Muscle layer of duodenum (tissue), 2 donors: ENCODE results near the gene BPGM.

Source experiments
- H3K27ac ChIP-seq: one replicate; pipeline ENCODE4 v1.7.0; 2013; ENCODE audit warnings: mild to moderate bottlenecking, low read length
- H3K27me3 ChIP-seq: one replicate; pipeline ENCODE4 v1.7.0; 2013; ENCODE audit warnings: low read depth, mild to moderate bottlenecking, control low read depth, low read length
- H3K36me3 ChIP-seq, 2 donors: one replicate each; pipeline ENCODE4 v1.7.0; 2013; ENCODE audit warnings: low read length in 2 of 2, control low read depth in 1 of 2, mild to moderate bottlenecking in 1 of 2; ENCODE audit not compliant: insufficient read depth in 2 of 2, control insufficient read depth in 1 of 2
- H3K4me1 ChIP-seq, 2 donors: one replicate each; pipeline ENCODE4 v1.7.0; 2013; ENCODE audit warnings: low read length in 2 of 2, mild to moderate bottlenecking in 2 of 2, control low read depth in 1 of 2, moderate library complexity in 1 of 2; ENCODE audit not compliant: insufficient read depth in 2 of 2, control insufficient read depth in 1 of 2
- H3K4me3 ChIP-seq, 2 donors: one replicate each; pipeline ENCODE4 v1.7.0; 2013; ENCODE audit warnings: low read length in 2 of 2, low read depth in 1 of 2, mild to moderate bottlenecking in 1 of 2
- H3K9me3 ChIP-seq, 2 donors: one replicate each; pipeline ENCODE4 v1.7.0; 2013; ENCODE audit warnings: low read length in 2 of 2, control low read depth in 1 of 2, mild to moderate bottlenecking in 1 of 2; ENCODE audit not compliant: control insufficient read depth in 1 of 2
- donor health status: healthy.

BPGM gene

GRCh38 chr7:134690614-134691504, 44.2 kb downstream of the BPGM start:
- Histone ChIP-seq H3K36me3 (peaks cover 0 to 4% of the 10 kb centered on the region in 2 donors), H3K4me3 (no peak overlapping the region), H3K9me3 (no peaks in the 10 kb centered on the region), H3K27me3 (no peaks in the 10 kb centered on the region), H3K4me1 (peaks cover 0 to 29% of the 10 kb centered on the region in 2 donors), H3K27ac (peak overlapping the region; percentile 70)

- Histone ChIP-seq H3K27ac (peak overlapping the region; percentile 70), H3K4me1 (peaks cover 0 to 26% of the 10 kb centered on the region in 2 donors)
These were observed 45.1 kb downstream of the BPGM start for GRCh38 chr7:134691546-134692343.

GRCh38 chr7:134692344-134692705, 45.7 kb downstream of the BPGM start:
- peaks cover 0 to 20% of the 10 kb centered on the region in 2 donors for H3K4me1 ChIP-seq
- H3K36me3 ChIP-seq = peaks cover 0 to 4% of the 10 kb centered on the region in 2 donors
- no peak overlapping the region for H3K27ac ChIP-seq
- H3K27me3 ChIP-seq = no peaks in the 10 kb centered on the region
- H3K9me3 ChIP-seq = no peaks in the 10 kb centered on the region
- no peak overlapping the region for H3K4me3 ChIP-seq

More at GRCh38 chr7:134691546-134692343, 45.1 kb downstream of the BPGM start:
- H3K4me3 ChIP-seq = no peak overlapping the region
- H3K9me3 ChIP-seq = no peaks in the 10 kb centered on the region
- no peaks in the 10 kb centered on the region for H3K27me3 ChIP-seq
- peaks cover 0 to 4% of the 10 kb centered on the region in 2 donors for H3K36me3 ChIP-seq

DNA sequence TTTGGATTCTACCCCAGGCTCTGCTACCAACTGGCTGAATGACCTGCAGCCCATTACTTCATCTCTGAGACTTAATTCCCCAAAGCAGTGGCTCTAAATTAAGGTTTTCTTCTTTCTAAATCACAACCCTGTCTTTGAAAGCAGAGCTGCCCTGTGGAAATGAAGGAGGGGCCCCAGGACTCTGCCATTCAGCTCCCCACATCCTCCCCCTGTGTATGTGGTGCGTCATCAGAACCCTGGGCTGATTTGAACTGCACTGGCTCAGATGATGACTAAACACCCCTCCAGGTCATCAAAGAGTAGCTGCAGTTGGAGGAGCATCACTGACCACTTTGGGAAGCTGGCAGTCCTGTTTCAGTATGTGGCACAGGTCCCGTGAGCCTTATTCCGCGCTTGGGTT, 46.6 kb downstream of the BPGM start:
- H3K4me1 ChIP-seq = peaks cover 0 to 16% of the 10 kb centered on the region in 2 donors
- H3K36me3 ChIP-seq = peaks cover 0 to 4% of the 10 kb centered on the region in 2 donors
- no peaks in the 10 kb centered on the region for H3K9me3 ChIP-seq
- no peak overlapping the region for H3K4me3 ChIP-seq
- no peaks in the 10 kb centered on the region for H3K27me3 ChIP-seq
- H3K27ac ChIP-seq = no peak overlapping the region

GRCh38 chr7:134694299-134694698, 47.6 kb downstream of the BPGM start:
- Histone ChIP-seq H3K9me3 (no peaks in the 10 kb centered on the region), H3K36me3 (peaks cover 0 to 4% of the 10 kb centered on the region in 2 donors), H3K4me3 (no peak overlapping the region), H3K27me3 (no peaks in the 10 kb centered on the region), H3K27ac (no peak overlapping the region), H3K4me1 (peaks cover 0 to 13% of the 10 kb centered on the region in 2 donors)

GRCh38 chr7:134694767-134695166, 48.1 kb downstream of the BPGM start:
- Histone ChIP-seq H3K36me3 (peaks cover 0 to 4% of the 10 kb centered on the region in 2 donors), H3K9me3 (no peaks in the 10 kb centered on the region), H3K4me1 (peaks cover 0 to 10% of the 10 kb centered on the region in 2 donors), H3K4me3 (no peak overlapping the region), H3K27ac (no peak overlapping the region), H3K27me3 (no peaks in the 10 kb centered on the region)

DNA sequence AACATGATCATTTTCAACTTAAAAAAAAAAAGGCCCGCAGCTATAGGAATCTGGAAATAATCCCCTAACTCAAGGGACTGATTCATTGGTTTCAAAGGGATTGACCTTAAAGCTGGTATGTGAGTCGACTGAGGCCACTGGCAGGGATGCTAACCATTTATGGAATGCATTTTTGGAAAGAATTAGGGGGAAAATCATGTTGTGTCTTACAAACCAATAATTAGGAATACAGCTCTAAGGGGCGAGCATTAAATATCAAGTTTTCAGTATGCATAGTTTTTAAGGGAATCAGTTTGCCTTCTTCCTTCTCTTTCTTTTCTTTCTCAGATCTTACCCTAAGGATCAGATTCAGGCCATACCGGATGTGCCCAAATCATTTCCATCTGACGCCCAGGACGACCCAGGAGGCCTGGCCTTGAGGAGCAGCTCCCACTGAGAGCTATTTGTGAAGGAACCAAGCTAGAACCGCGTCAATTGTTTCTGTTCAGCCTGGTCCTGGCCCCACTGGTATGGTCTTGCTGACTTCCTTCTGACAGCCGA, 48.7 kb downstream of the BPGM start:
- Histone ChIP-seq H3K36me3 (peaks cover 0 to 4% of the 10 kb centered on the region in 2 donors), H3K27me3 (no peaks in the 10 kb centered on the region), H3K4me1 (peaks cover 0 to 7% of the 10 kb centered on the region in 2 donors), H3K4me3 (no peak overlapping the region), H3K9me3 (no peaks in the 10 kb centered on the region), H3K27ac (no peak overlapping the region)

- no peaks in the 10 kb centered on the region for H3K4me1 ChIP-seq
- no peak overlapping the region for H3K4me3 ChIP-seq
- no peaks in the 10 kb centered on the region for H3K27me3 ChIP-seq
- H3K9me3 ChIP-seq = no peaks in the 10 kb centered on the region
- H3K36me3 ChIP-seq = peaks cover 0 to 4% of the 10 kb centered on the region in 2 donors
- H3K27ac ChIP-seq = no peak overlapping the region
These were observed 49.6 kb downstream of the BPGM start for GRCh38 chr7:134696261-134696660.

- Histone ChIP-seq H3K27ac (no peak overlapping the region), H3K4me1 (no peaks in the 10 kb centered on the region), H3K27me3 (no peaks in the 10 kb centered on the region), H3K4me3 (no peak overlapping the region), H3K9me3 (no peaks in the 10 kb centered on the region), H3K36me3 (no peaks in the 10 kb centered on the region)
These were observed 50.7 kb downstream of the BPGM start for GRCh38 chr7:134697205-134697886.

DNA sequence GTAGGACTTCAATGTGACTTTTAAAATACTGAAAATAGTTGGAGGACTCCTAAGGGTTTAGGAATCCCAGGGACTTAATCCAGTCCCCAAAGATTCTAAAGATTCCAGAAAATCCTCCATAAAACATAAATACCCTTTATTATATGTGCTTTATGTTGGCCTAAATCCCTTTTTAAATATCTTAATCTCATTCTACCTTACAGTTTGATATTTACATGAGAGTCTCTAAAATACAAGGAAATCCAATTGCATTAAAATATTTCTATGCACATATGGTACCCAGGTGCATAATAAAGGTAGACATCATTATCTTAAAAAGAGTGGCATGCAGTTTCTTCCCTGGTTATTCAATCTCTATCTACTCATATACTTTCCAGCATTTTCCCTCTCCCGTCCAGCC, 51.8 kb downstream of the BPGM start:
- no peaks in the 10 kb centered on the region for H3K9me3 ChIP-seq
- no peaks in the 10 kb centered on the region for H3K27me3 ChIP-seq
- peaks cover 0 to 10% of the 10 kb centered on the region in 2 donors for H3K4me1 ChIP-seq

More for the DNA sequence above, 51.8 kb downstream of the BPGM start:
- H3K4me3 ChIP-seq = no peak overlapping the region
- no peak overlapping the region for H3K27ac ChIP-seq
- H3K36me3 ChIP-seq = no peaks in the 10 kb centered on the region
